NOMO-1 treated with DMSO at 0.1 percent for 48 hours (cell line): ENCODE data around the gene C14orf93.
"Not testable (repeated sequence)": the region's sequence is repeated elsewhere in the genome, so short reads cannot be mapped to it uniquely, and the experiment has no call there.

ENCODE experiments used
- DNase-seq: peaks from one replicate; lab custom pipeline; 2025; ENCODE audit not compliant: unreplicated experiment; lab: John Stamatoyannopoulos, UW

The C14orf93 gene

DNA sequence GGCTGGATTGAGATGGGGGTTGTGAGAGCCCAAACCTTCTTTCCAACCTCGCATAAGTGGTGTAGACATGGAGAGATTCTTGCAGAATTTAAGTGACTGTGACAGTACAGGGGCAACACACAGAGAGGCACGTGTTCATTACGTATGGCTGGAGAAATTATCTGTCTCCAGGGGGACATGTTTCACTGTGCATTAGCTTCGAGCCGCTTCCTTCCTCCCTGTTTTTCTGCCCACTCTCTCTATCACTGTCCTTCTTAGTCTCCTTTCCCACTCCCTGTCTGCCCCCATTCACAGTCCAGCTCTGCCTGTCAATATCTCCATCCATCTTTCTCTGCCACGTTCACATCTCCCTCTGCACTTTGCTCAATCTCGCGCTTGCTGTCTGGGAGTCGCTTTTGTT lies 11.5 kb upstream of the C14orf93 start:
- DNase-seq = no peak

DNA sequence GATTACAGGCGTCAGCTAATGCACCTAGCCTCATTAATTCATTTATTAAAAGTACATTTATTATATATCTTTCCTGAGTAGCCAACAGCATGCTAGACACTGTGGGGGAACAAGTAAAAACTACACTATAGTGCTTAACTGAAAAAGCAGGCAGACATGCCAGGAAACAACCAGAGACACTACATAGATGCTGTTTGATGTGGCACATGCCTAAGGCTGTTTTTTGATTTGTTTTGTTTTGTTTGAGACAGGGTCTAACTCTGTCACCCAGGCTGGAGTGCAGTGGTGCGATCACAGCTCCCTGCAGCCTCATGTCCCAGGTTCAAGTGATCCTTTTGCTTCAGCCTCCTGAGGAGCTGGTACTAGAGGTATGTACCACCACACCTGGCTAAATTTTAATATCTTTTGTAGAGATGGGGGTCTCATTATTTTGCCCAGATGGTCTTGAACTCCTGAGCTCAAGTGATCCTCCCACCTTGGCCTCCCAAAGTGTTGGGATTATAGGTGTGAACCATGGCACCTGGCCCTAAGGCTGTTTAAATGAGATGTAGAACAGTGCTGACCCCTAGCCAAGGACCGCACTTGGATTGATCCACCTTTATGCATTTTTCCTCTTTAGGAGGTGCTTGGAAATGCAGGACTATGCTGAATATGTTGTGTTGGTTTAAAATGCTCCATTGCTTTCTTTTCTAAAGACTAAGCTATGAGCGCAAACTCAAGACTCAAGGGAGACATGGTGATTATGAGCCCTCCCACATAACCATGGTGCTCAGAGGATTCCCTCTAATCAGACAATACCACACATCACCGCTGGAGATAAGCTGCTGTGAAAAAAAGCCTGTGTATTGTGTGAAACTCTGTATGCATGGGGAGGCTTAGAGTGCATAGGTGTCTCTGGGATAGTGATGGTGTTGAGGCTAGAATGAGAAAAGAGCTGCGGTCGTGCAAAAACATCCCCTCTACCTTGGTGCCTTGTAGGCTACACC lies 10.5 kb upstream of the C14orf93 start:
- no peak for DNase-seq

DNA sequence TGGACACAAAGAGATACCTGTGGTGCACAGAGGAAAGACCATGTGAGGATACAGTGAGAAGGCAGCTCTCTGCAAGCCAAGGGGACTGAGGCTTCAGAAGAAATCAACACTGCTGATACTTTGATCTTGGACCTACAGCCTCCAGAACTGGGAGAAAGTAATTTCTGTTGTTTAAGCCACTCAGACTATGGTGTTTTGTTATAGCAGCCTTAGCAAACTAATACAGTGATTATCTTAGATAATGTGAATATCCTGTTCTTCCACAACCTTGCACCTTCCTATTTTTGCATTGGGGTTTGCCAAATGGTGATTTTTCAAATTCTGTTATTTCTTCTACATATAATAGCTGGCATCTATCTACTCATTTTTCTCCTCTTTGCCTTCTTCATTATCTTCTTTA lies 8.2 kb upstream of the C14orf93 start:
- DNase-seq = no peak

GRCh38 chr14:23017091-23017490 lies 7.1 kb upstream of the C14orf93 start:
- DNase-seq = no peak

GRCh38 chr14:23015618-23016017 lies 5.7 kb upstream of the C14orf93 start:
- DNase-seq = no peak

GRCh38 chr14:23013749-23014054 lies 3.8 kb upstream of the C14orf93 start:
- DNase-seq = not testable (repeated sequence)

DNA sequence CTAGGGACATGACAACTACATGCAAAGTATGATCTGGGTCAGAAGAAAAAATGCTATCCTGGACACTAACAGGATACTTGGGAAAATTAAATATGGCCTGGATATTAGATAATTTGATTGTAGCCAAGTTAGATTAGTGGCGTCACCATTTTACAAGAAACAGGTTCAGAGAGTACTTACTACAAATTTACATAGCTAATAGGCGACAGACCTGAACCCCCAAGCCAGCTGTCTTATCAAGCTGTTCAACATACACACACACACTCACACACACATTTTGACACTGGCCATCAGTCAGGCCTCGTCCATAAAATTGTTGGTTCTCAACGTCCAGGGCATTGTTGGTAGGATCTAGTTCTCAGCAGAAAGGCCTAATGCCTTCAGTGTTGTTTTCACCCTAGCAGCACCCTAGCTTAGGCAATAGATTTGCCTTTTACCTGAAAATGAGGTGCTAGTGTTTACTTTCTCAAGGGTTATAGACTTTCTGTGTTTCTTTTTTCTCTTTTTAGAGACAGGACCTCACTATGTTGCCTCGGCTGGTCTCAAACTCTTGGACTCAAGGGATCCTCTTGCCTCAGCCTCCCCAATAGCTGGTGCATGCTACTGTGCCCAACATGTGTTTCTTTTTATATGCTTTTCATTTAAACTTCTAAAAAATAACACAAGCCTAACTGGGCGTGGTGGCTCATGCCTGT lies 3.3 kb upstream of the C14orf93 start:
- DNase-seq = no peak

- no peak for DNase-seq
Measured at GRCh38 chr14:23009483-23009938, 432 bp downstream of the C14orf93 start.

- peak; percentile 20 for DNase-seq
Measured at GRCh38 chr14:23008831-23009230, 1.1 kb downstream of the C14orf93 start.

DNA sequence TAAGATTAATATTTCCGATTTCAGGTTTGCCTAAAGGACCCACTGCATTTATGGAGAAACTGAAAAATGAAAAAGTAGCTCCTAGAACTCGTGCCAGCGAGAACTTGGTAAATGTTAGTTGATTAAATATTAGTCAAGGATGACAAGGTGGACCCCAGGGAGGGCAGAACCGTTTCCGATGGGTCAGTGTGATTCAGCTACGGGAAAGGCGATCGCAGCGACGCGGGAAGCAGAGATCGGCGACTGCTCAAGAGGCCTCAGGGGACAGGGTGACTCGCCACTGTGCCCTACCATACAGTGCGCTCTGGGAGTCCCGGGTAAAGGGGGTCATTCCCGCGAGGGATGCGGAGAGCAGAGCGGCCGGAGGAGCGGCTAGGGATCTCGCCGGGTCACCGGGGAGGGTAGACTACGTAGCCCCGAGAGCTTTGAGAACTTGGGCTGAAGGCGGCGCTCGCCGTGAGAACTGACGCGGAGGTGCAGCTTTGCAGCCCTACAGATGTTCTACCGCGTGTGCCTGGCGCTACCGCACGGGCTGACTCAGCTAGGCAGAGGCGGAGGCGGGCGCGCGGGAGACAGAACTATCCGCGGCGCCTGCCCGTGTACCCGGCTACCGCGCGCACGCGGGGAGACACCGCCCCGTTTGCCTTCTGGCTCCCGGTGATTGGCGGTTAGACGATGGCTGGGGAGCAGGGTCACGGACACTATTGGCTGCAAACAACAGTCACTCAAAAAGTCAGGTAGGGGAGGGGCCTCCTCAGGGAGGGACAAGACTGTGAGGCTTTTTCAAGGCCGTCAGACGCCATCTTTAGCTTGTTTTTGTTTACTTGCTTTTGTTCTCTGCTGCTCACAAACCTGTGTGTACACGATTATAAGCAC lies 3.2 kb downstream of the C14orf93 start:
- peak; percentile 98 for DNase-seq

DNA sequence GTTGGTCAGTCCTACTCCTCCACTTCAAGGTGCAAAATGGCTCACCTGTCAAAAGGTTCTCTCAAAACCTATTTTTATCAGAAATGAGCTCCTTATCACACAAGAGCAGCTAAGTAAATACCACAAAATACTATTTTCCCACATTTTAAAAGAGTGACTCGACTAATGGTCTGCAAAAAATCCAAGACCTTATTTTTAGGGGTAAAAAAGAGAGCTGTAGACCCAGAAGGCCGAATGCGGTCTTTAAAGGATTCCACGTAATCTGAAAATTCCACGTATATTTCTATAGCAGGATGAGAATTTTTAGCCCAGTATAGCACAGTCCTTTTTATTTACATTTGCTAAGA lies 3.8 kb downstream of the C14orf93 start:
- DNase-seq = no peak

- no peak for DNase-seq
Measured at GRCh38 chr14:23005451-23006187, 4.3 kb downstream of the C14orf93 start.

DNA sequence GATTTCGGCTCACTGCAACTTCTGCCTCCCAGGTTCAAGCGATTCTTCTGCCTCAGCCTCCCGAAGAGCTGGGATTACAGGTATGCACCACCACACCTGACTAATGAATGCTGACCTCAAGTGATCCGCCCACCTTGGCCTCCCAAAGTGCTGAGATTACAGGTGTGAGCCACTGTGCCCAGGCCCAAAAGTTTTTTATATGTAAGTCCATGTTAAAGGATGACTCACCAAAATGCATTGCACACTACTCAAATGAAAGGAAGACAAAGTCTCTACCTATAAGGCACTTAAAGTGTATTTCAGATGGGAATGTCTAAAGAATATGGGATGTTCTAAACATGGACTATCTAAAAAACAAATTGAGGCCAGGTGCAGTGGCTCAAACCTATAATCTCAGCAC lies 5.7 kb downstream of the C14orf93 start:
- DNase-seq = not testable (repeated sequence)

DNA sequence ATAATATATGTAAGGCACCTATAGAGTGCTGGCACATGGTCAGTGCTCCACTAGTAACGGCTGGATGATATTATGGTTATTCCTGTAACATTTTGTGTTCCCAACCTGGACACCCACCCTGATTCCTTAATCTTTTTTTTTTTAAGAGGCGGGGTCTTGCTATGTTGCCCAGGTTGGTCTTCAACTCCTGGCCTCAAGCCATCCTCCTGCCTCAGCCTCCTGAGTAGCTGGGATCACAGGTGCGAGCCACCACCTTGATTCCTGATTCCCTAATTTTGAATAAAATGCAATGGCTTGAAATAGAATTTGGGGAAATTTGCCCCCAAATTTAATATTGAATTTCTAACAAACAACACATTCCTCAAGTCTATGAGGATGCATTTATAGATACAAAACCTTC lies 7.4 kb downstream of the C14orf93 start:
- DNase-seq = no peak

GRCh38 chr14:23000860-23001259 lies 9.1 kb downstream of the C14orf93 start:
- DNase-seq = no peak

GRCh38 chr14:22998329-22999012 lies 11.5 kb downstream of the C14orf93 start:
- no peak for DNase-seq

- DNase-seq = no peak
Measured at GRCh38 chr14:22997676-22998323, 12.1 kb downstream of the C14orf93 start.

DNA sequence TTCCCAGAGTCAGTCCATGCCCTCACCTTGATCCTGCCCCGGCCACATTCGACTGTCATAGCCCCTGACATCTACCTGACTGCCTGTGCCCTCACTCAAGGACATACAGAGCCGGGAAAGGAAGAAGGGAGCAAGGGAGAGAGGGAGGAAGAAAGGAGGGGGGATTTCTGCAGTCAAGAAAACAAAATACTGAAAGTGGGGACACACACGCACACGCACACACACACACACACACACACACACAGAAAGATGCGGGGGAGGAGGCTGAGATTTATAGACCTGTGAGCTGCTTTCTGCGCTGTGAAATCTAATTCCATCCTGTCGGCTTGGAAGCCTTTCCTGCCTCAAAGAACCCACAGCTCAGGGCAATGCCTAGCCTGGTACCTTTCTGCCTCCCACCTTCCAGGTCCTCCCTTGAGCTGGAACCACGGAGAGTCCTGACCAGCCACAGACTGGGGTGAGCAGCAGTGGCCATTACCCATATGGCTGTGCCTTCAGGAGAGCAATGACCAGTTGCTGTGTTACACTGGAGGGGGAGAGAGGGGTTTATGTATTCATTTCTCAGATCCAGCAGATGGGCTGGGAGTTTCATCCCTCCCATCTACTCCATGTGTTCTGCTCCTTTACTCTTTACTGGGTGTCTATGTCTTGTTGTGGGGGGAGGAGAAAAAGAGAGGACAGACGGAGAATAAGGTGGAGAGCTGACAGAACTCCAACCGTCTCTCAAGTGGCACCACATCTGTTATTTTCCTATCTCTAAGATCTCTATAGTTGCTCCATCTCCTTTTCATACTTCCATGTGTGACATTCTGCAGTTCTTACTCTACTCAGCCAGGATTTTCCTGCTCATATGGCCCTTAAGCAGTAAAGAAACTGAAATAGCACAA lies 12.9 kb downstream of the C14orf93 start:
- DNase-seq = no peak
